HCT116 (cell line): ENCODE data around the gene GNAI2. TPM values are rescaled to one million over a fixed set of nuclear protein-coding genes. Genes with fewer than 3 reads are reported as not detected.

Experiments used
- ATAC-seq: fragments of 200-7000 bp; cut with Tn5 transposase; 2 replicates; pipeline ENCODE4 v1.9.1; 2020; ENCODE audit warnings: mild to moderate bottlenecking, moderate library complexity
- BruUV-seq: library from RNA; stranded (reverse); fragments of 400-500 nt; replicated peaks from 2 replicates; lab custom pipeline; 2021; lab: Mats Ljungman, UMichigan
- CTCF ChIA-PET: fragments of 300-600 bp; sonication (Branson Sonifier 250); formaldehyde crosslinking; loops from one replicate; lab custom pipeline; 2021; ENCODE audit warnings: antibody characterized with exemption; lab: Charles Lee
- POLR2A ChIA-PET: fragments of 300-600, 350-600 bp; sonication (Branson Sonifier 250); formaldehyde crosslinking; loops from one replicate; lab custom pipeline; 2021; ENCODE audit warnings: antibody characterized with exemption; lab: Charles Lee
- RAD21 ChIA-PET, 2 experiments: fragments of 300-600 bp; sonication (Branson Sonifier 250); formaldehyde crosslinking; loops; one replicate each; lab custom pipeline; 2023; ENCODE audit warnings: low total read pairs in 2 of 2; ENCODE audit not compliant: uncharacterized antibody in 2 of 2, unreplicated experiment in 2 of 2, low non-redundant PET in 1 of 2; lab: Charles Lee
- DNase-seq: peaks from one replicate; pipeline ENCODE4 v3.0.0-alpha.2; 2010; ENCODE audit warnings: low read depth, low spot score
- H2AFZ ChIP-seq: fragments of 200-600 bp; shearing (Covaris generic), sonication (generic); 2 replicates; pipeline ENCODE4 v1.6.1; 2017; ENCODE audit warnings: low read depth, mixed run types, mixed read lengths, antibody characterized with exemption, low read length; ENCODE audit not compliant: poor library complexity, severe bottlenecking
- H3K27ac ChIP-seq: 2 replicates; pipeline ENCODE4 v1.5.1; 2012; ENCODE audit warnings: low read depth, low read length
- H3K27me3 ChIP-seq: fragments of 200-600 bp; sonication (generic); 2 replicates; pipeline ENCODE4 v1.6.1; 2016; ENCODE audit warnings: mixed run types, low read length, mixed read lengths; ENCODE audit not compliant: insufficient read depth
- H3K36me3 ChIP-seq, 2 experiments: fragments of 200-500 bp in 1 of 2; fragments of 200-600 bp in 1 of 2; sonication (Bioruptor generic) in 1 of 2; sonication (generic) in 1 of 2; 2 replicates each; pipeline versions ENCODE4 v1.5.1 to v1.6.1; 2014 to 2016; ENCODE audit warnings: low read length in 2 of 2, inconsistent platforms in 1 of 2, mixed read lengths in 1 of 2, mixed run types in 1 of 2; ENCODE audit not compliant: insufficient read depth in 2 of 2, control insufficient read depth in 1 of 2
- H3K4me1 ChIP-seq, 2 experiments: fragments of 200-600 bp in 1 of 2; sonication (generic) in 1 of 2; 2 replicates each; pipeline versions ENCODE4 v1.5.1 to v1.6.1; 2012 to 2017; ENCODE audit warnings: low read length in 2 of 2, inconsistent platforms in 1 of 2, mild to moderate bottlenecking in 1 of 2, mixed read lengths in 1 of 2, mixed run types in 1 of 2, moderate library complexity in 1 of 2; ENCODE audit not compliant: insufficient read depth in 2 of 2, control insufficient read depth in 1 of 2
- H3K4me2 ChIP-seq: fragments of 200-600 bp; sonication (generic); 2 replicates; pipeline ENCODE4 v1.6.1; 2017; ENCODE audit warnings: mixed run types, low read length, mixed read lengths
- H3K4me3 ChIP-seq, 2 experiments: fragments of 200-600 bp in 1 of 2; sonication (generic) in 1 of 2; replicated peaks in 1 of 2; 2 replicates each; pipeline ENCODE4 v1.5.1; 2011 to 2016; ENCODE audit warnings: low read length in 2 of 2, control low read depth in 1 of 2, low read depth in 1 of 2, mild to moderate bottlenecking in 1 of 2, mixed read lengths in 1 of 2, mixed run types in 1 of 2
- H3K79me2 ChIP-seq: fragments of 200-600 bp; sonication (generic); 2 replicates; pipeline ENCODE4 v1.6.1; 2017; ENCODE audit warnings: mild to moderate bottlenecking, mixed run types, low read length, moderate library complexity, mixed read lengths; ENCODE audit not compliant: insufficient read depth
- H3K9ac ChIP-seq: fragments of 200-600 bp; sonication (generic); 2 replicates; pipeline ENCODE4 v1.6.1; 2016; ENCODE audit warnings: low read length, mixed read lengths
- H3K9me2 ChIP-seq: fragments of 200-600 bp; sonication (generic), shearing (Covaris generic); 2 replicates; pipeline ENCODE4 v1.6.1; 2017; ENCODE audit warnings: mixed run types, mild to moderate bottlenecking, moderate library complexity; ENCODE audit not compliant: insufficient read depth
- H3K9me3 ChIP-seq, 2 experiments: fragments of 200-500 bp in 1 of 2; fragments of 200-600 bp in 1 of 2; sonication (Bioruptor generic) in 1 of 2; sonication (generic) in 1 of 2; 2 replicates each; pipeline ENCODE4 v1.6.1; 2014 to 2017; ENCODE audit warnings: low read length in 2 of 2, mixed read lengths in 2 of 2, inconsistent platforms in 1 of 2, low read depth in 1 of 2, mild to moderate bottlenecking in 1 of 2, mixed run types in 1 of 2, moderate library complexity in 1 of 2; ENCODE audit not compliant: control insufficient read depth in 1 of 2, insufficient read depth in 1 of 2
- H4K20me1 ChIP-seq: fragments of 200-600 bp; sonication (generic), shearing (Covaris generic); 2 replicates; pipeline ENCODE4 v1.6.1; 2017; ENCODE audit warnings: mixed run types, mild to moderate bottlenecking, moderate library complexity; ENCODE audit not compliant: insufficient read depth
- CBX3 ChIP-seq: IDR thresholded peaks from 2 replicates; pipeline ENCODE4 v1.6.1; 2012; ENCODE audit warnings: low read depth
- CTCF ChIP-seq, 3 experiments: fragments of 200-600 bp in 1 of 3; sonication (generic) in 1 of 3; IDR thresholded peaks in 2 of 3; conservative IDR thresholded peaks in 1 of 3; 2 replicates each; pipeline ENCODE4 v1.5.1; 2012 to 2017; ENCODE audit warnings: low read depth in 2 of 3, low read length in 2 of 3, antibody characterized with exemption in 1 of 3, borderline replicate concordance in 1 of 3, control low read depth in 1 of 3, mild to moderate bottlenecking in 1 of 3, mixed read lengths in 1 of 3, mixed run types in 1 of 3, moderate library complexity in 1 of 3; ENCODE audit not compliant: insufficient read depth in 1 of 3
- EGR1 ChIP-seq: IDR thresholded peaks from 2 replicates; pipeline ENCODE4 v1.6.1; 2012; ENCODE audit warnings: low read depth
- ELF1 ChIP-seq: IDR thresholded peaks from 2 replicates; pipeline ENCODE4 v1.6.1; 2012; ENCODE audit warnings: low read depth, borderline replicate concordance
- EZH2phosphoT487 ChIP-seq: fragments of 200-600 bp; IDR thresholded peaks from 2 replicates; pipeline ENCODE4 v1.6.1; 2018; ENCODE audit warnings: antibody characterized with exemption, borderline replicate concordance
- FOSL1 ChIP-seq: IDR thresholded peaks from 2 replicates; pipeline ENCODE4 v1.6.1; 2012; ENCODE audit warnings: low read depth
- JUND ChIP-seq: IDR thresholded peaks from 2 replicates; pipeline ENCODE4 v1.6.1; 2012
- MAX ChIP-seq: IDR thresholded peaks from 2 replicates; pipeline ENCODE4 v1.6.1; 2012
- POLR2A ChIP-seq: IDR thresholded peaks from 2 replicates; pipeline ENCODE4 v1.7.0; 2011; ENCODE audit warnings: borderline replicate concordance; ENCODE audit not compliant: insufficient read depth, insufficient read length; ENCODE audit errors: extremely low read depth
- POLR2AphosphoS5 ChIP-seq: IDR thresholded peaks from 2 replicates; pipeline ENCODE4 v1.6.1; 2011; ENCODE audit warnings: mild to moderate bottlenecking, low read depth, low read length, moderate library complexity
- RAD21 ChIP-seq: IDR thresholded peaks from 2 replicates; pipeline ENCODE4 v1.6.1; 2012; ENCODE audit warnings: low read depth, mild to moderate bottlenecking
- REST ChIP-seq: IDR thresholded peaks from 2 replicates; pipeline ENCODE4 v1.6.1; 2012; ENCODE audit warnings: low read depth
- SIN3A ChIP-seq: IDR thresholded peaks from 2 replicates; pipeline ENCODE4 v1.6.1; 2012; ENCODE audit warnings: low read depth
- SP1 ChIP-seq: IDR thresholded peaks from 2 replicates; pipeline ENCODE4 v1.6.1; 2012; ENCODE audit warnings: low read depth
- SRF ChIP-seq: IDR thresholded peaks from 2 replicates; pipeline ENCODE4 v1.6.1; 2012; ENCODE audit warnings: low read depth
- TCF7L2 ChIP-seq: IDR thresholded peaks from 2 replicates; pipeline ENCODE4 v1.7.0; 2011; ENCODE audit warnings: borderline replicate concordance, inconsistent platforms; ENCODE audit not compliant: insufficient read depth, insufficient read length; ENCODE audit errors: extremely low read depth
- YY1 ChIP-seq: IDR thresholded peaks from 2 replicates; pipeline ENCODE4 v1.6.1; 2011; ENCODE audit warnings: low read length, low read depth, moderate library complexity, mild to moderate bottlenecking; ENCODE audit not compliant: insufficient replicate concordance; ENCODE audit errors: extremely low read depth
- ZBTB33 ChIP-seq: IDR thresholded peaks from 2 replicates; pipeline ENCODE4 v1.6.1; 2011; ENCODE audit warnings: mild to moderate bottlenecking, low read length, moderate library complexity; ENCODE audit not compliant: insufficient replicate concordance; ENCODE audit errors: extremely low read depth
- ZNF274 ChIP-seq: fragments of 200-500 bp; sonication (Bioruptor generic); IDR thresholded peaks from 2 replicates; pipeline ENCODE4 v1.6.1; 2014; ENCODE audit warnings: mild to moderate bottlenecking, low read depth, low read length, inconsistent platforms
- intact Hi-C: fragments of 100-400 bp; cut with micrococcal nuclease; formaldehyde crosslinking; loops from 2 replicates; pipeline ENCODE4 v1.10.0; 2022
- total RNA-seq: library from RNA; stranded (reverse); gene quantifications from one replicate; pipeline ENCODE4 v1.2.1, GENCODE V29; 2021; ENCODE audit not compliant: unreplicated experiment

The GNAI2 gene
- total RNA-seq, 1 experiment from 2014 or later = 170 TPM

GRCh38 chr3:50294089-50294488 is 58.1 kb downstream of the GNAI2 start:
- Histone ChIP-seq H3K27ac (no peak overlapping the region), H3K27me3 (no peaks in the 10 kb centered on the region), H3K4me2 (no peak overlapping the region), H3K36me3 (peaks cover 10 to 18% of the 10 kb centered on the region in 2 experiments), H3K4me1 (peaks cover 11 to 29% of the 10 kb centered on the region in 2 experiments), H2AFZ (no peak overlapping the region), H3K9ac (no peak overlapping the region), H3K9me2 (no peaks in the 10 kb centered on the region), H3K79me2 (peaks cover 34% of the 10 kb centered on the region), H3K9me3 (no peaks in the 10 kb centered on the region), H3K4me3 (no peak overlapping the region), H4K20me1 (no peaks in the 10 kb centered on the region)
- intact Hi-C loops = no loop called here
- RAD21 ChIA-PET = no interaction called here
- DNase-seq = no peak
- ATAC-seq = no peak
- no peak for TF ChIP-seq EGR1
- no peak for TF ChIP-seq YY1
- no peak for TF ChIP-seq SRF
- TF ChIP-seq ZNF274 = no peak
- TF ChIP-seq FOSL1 = no peak
- TF ChIP-seq REST = no peak
- no peak for TF ChIP-seq ELF1
- TF ChIP-seq JUND = no peak
- no peak for TF ChIP-seq ZBTB33
- no peak for TF ChIP-seq CBX3
- no peak for TF ChIP-seq POLR2A
- TF ChIP-seq TCF7L2 = no peak
- no peak for TF ChIP-seq EZH2phosphoT487
- no peak for TF ChIP-seq SIN3A
- TF ChIP-seq RAD21 = no peak
- no peak for TF ChIP-seq CTCF (IDR thresholded peaks at IDR 0.05 in 2 of 3, conservative IDR thresholded peaks at IDR 0.05 in 1 of 3; ENCODE audit: borderline replicate concordance in 1 of 3, insufficient read depth in 1 of 3, low read depth in 2 of 3, low read length in 2 of 3)
- no peak for TF ChIP-seq MAX
- no peak for TF ChIP-seq POLR2AphosphoS5
- no peak for TF ChIP-seq SP1
- CTCF ChIA-PET = no interaction called here
- POLR2A ChIA-PET = interaction anchor here (1.3 kb wide), 1 partner anchor 16 kb away, joined by 4 read pairs; the partner anchor contains the start of gene LSMEM2
- no TSS peak for BruUV-seq
